Left cardiac atrium (tissue), 4 donors: ENCODE data around the gene SIGLEC1. TPM values are rescaled to one million over a fixed set of nuclear protein-coding genes. Genes with fewer than 3 reads are reported as not detected.

Experiments used
- ATAC-seq, 2 donors: fragments of 200-7000 bp; cut with Tn5 transposase; one replicate each; pipeline ENCODE4 v1.9.1; 2020; ENCODE audit warnings: mild to moderate bottlenecking in 2 of 2, moderate library complexity in 2 of 2
- DNase-seq: peaks from one replicate; pipeline ENCODE4 v3.0.0-alpha.2; 2020
- intact Hi-C, 2 donors: fragments of 100-400 bp; cut with DNase I; formaldehyde crosslinking; loops; one replicate each; pipeline versions ENCODE4 v1.14.1 to v1.15.1; 2022 to 2023
- total RNA-seq, 2 donors: library from RNA; stranded (reverse); fragmentation: NEBNext Ultra II Directional; extraction: Animal tissue kit (Norgen Biotek cat#: 25700); gene quantifications; one replicate each; pipeline ENCODE4 v1.2.1, GENCODE V29; 2021
- donor health status: DM: no; HTN: yes; CAD: no.
- donor health status: DM: no; HTN: yes; CAD: no; lungs with severe emphysema.
- donor health status: DM: yes; HTN: yes; CAD: no.
- donor health status: Dilated cardiomyopathy.

SIGLEC1 gene
- total RNA-seq, 2 donors from 2014 or later = 12.4 to 23.9 TPM

DNA sequence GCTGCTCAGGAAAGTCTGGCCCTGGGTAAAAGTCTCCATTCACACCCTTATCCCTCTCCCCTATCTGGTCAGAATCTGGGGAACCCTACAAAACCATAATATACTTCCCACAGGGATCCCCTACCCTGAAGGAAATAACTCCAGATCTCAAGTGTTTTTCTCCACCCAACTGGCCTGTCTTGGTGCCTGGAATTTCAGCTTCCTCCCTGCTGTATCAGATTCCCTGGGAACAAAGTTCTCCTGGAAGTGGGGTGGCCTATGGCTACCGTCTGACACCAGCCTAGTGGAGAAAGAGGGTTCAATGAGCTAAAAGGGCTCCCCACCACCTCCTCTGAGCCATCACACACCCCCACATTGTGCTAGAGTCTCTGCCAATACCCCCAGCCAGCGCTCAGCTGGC, 35.1 kb upstream of the SIGLEC1 start:
- intact Hi-C loops = no loop called here
- no peak for ATAC-seq
- no peak for DNase-seq

DNA sequence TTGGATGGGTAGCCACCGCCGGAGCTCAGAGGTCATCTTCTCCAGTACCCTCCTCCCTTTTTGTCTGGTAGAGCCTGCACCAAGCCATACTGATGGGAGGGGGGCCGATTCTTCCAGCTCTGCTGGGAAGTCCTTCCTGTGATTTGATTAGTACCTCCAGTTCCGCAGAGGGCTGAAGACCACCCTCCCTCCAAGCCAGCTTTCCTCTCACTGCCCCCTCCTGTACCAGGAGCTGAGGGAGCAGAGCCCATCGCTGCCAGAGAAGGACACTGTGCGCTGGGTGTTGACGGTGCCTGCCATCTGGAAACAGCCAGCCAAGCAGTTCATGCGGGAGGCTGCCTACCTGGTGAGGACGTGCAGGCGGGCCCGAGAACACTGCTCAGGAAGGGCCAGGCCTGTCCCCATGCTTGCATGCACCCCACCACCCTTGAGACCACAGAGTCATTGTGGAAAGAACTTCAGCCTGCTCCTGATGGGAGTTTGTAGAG, 33.3 kb upstream of the SIGLEC1 start:
- DNase-seq (peak; percentile 21), ATAC-seq (no peak)
- intact Hi-C loops = no loop called here

DNA sequence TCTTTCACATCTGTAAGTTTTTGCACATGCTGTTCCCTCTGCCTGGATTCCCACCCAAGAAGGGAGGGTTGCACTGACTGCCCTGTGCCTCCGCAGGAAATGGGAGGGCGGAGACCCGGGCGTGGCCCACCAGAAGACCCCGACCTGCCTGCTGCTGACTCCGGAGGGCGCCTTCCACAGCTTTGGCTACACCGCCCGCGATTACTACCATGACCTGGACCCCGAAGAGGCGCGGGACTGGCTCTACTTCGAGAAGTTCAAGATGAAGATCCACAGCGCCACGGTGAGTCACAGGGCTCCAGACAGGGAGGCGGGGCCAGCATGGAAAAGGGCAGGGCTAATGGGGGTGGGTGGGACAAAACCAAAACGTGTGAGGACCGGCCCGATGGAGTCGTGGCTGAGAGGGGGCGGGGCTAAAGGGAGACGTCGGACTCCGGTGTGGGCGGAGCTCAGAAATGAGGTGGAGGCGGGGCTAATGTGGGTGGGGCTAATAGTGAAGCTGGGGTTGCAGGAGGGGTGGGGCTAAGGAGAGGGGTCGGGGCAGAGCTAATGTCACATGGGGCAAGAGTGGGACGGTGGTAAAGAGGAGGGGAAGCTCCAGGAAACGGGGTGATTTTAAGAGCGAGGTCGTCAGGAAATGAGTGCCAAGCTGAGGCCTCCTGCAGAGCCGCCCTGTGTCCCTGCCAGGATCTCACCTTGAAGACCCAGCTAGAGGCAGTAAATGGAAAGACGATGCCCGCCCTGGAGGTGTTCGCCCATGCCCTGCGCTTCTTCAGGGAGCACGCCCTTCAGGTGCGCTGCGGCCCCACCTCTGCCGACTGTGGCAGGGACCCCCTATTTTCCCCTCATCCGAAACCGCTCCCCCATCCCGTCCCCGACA, 32.6 kb upstream of the SIGLEC1 start:
- peak; percentile 69 to 76 for ATAC-seq
- intact Hi-C loops = no loop called here

DNA sequence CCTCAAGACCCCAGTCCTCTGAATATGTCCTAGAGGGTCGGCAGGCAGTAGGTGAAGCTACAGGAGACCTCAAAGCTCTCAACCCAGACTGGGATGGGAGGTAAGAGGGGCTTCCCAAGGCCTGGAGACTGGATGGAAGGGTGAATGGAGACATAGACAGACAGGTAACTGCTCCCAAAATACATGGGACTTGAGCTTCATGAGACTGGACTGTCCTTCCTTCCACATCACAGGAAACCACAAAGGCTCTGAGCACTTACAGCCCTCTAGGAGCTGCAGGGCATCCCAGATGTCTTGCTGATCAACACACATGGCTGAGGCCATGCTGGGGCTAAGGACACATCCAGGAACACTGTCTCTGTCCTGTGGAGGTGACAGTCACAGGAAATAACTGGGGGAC, 31.6 kb upstream of the SIGLEC1 start:
- no peak for DNase-seq
- ATAC-seq = no peak
- intact Hi-C loops = no loop called here

More for the DNA sequence above, 32.6 kb upstream of the SIGLEC1 start:
- peak; percentile 79 for DNase-seq

DNA sequence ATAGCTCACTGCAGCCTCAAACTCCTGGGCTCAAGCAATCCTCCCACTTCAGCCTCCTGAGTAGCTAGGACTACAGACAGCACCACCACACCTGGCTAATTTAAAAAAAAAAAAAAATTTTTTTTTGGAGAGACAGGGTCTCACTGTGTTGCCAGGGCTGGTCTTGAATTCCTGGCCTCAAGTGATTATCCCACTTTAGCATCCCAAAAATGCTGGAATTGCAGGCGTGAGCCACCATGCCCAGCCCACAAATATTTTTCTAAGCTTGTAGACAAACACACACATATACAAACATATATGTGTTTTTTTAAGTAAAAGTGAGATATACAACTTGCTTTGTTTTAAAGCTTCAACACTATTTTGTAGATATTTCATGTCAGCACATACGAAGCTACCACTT, 30.9 kb upstream of the SIGLEC1 start:
- intact Hi-C loops = no loop called here
- ATAC-seq = no peak

DNA sequence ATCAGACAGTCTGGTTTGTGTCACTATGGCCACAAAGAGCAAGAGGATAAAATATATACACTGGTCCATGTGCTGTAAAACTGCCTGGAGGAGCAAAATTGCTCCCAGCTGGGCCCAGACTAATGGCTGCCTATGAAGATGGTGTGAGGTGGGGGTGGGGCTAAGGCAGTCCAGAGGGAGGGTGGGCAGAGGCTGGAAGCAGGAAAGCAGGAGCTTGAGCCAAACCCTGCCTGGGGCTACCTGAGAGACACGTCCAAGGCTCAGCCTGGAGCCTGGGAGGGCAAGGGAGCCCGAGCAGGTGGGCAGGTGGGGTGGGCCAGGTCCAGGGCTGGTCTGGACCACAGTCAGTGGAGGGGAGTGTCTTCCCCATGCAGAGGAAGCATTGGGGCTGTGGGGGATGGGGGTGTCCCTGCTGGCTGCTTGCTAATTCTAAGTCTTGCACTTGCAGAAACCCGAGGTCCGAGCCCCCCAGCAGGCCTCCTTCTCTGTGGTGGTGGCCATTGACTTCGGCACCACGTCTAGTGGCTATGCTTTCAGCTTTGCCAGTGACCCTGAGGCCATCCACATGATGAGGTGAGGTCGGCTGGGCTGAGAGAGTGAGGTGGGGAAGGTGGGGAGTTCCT, 29.5 kb upstream of the SIGLEC1 start:
- ATAC-seq = no peak
- intact Hi-C loops = no loop called here
- no peak for DNase-seq

More for the DNA sequence above, 30.9 kb upstream of the SIGLEC1 start:
- no peak for DNase-seq

DNA sequence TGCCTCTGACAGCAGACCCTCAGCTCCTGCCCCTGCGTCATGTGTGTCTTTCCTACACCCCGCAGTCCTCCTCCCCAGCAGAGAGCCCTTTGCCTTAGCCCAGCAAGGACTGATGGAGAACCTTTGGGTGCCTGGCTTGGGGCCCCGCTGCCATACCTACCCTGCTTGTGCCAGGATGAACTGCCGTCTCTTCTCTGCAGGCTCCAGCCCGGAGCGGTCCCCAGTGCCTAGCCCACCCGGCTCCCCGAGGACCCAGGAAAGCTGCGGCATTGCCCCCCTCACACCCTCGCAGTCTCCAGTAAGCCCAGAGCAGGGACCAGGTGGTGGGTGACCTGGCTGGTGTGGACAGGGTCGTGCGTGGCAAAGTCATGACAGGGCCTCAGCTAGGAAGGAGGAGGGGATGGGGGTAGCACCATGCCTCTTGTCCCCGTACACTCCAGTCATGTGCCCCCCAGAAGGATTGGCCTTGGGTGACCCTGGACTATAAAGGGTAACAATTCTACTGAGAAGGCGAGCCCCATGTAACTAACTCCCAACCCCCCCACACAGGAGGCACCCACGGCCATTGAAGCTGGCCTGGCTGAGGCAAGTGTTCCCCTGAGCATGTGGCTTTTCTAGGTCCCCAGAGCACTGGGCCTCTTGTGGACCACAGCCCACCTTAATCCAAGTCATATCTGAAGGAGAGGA, 28.4 kb upstream of the SIGLEC1 start:
- DNase-seq (no peak), ATAC-seq (no peak)
- intact Hi-C loops = no loop called here

DNA sequence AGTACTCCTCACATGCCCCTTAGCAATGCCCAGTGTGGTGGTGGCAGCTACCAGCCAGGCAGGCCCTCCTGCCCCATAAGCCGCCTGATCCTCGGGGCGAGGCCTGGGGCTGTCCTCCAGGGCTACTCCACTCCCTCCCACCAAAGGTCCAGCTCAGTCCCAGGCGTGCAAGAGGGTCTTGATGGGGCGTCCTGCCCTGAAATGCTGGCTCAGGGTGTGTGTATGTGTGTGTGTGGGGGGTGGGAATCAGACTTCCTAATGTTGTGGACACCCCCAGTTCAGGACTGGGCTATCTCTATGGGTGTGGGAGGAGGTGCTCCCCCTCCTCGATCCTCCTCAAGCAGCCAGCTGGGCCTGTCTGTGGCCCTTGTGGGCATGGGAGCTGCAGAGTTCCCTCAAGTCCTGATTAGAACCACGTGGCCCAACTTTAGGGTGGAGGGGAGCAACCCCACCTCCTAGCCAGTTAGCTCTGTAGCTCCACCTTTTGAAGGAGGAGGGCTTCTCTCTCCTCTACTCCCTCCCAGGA, 27.6 kb upstream of the SIGLEC1 start:
- DNase-seq = no peak
- ATAC-seq = no peak
- intact Hi-C loops = no loop called here

DNA sequence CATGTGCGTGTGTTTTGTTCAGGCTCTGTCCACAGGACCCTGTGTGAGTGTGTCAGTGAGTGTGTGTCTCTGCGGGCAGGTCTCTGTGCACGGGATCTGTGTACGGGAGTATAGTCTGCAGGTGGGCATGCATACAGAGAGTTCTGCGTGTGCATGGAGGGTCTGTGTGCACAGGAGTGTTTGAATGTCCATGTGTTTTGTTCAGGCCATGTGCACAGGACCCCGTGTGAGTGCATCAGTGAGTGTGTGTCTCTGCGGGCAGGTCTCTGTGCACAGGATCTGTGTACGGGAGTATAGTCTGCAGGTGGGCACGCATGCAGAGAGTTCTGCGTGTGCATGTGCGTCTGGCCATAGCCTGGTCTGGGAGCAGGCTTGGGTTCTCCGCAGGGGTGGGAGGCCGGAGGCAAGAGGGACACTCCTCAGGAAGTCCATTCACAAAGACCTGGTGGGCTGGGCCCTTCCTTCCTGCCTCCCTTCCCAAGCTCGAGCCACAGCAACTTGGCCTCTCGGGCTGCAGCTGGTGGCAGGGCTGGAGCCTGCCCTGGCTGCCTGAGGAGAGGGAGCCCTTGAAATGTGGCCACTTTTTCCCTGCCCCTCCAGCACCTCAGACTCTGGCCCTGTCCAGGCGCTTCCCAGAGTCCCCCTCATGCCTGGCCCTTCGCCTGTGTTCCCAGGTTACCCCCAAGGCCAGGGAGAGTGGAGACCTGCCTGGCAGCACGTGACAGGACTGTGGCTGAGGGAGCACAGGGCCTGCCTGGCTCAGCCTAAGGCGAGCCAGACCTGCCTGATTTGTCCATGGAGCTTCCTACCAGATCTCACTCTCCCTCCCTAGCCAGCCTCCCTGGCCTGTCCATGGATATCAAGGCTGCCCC, 26.9 kb upstream of the SIGLEC1 start:
- peak; percentile 51 to 71 for ATAC-seq
- intact Hi-C loops = no loop called here
- peak; percentile 76 for DNase-seq

DNA sequence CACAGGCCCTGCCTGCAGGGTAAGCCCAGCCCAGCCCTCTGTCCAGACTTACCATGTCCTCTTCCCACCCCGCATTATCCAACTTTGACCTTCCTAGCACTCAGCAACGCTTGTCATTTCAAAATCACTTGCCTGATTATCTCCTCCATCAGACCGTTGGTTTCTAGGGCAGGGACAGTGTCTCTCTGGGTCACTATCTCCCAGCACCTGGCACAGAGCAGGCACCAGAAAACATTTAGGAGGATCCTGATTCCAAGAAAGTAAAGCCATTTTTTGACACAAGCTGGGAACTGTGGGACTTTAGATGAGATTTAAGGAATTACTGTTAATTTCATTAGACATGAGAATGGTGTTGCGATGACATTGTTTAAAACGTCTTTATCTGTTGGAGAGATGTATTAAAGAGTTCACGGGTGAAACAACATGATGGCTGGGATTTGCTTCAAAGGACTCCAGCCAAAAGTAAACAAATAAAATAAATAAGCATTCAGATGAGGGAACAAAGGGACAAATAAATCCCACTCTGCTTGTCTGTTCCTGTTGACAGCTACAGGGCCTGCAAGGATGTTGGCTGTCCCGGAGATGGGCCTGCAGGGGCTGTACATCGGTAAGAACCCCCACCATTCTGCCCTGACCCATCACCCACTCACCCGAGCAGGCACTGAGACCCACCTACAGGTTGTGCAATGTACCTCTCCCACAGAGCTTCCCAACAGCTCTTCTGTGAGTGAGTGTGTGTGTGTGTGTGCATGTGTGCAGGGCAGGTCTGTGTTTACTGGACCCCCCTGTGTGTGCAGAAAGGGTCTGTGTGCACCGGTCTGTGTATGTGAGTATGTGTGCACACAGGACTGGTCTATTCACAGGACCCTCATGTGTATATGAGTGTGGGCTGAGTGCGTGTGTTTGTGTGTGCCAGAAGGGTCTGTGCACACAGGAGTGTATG, 26.0 kb upstream of the SIGLEC1 start:
- no peak for ATAC-seq
- intact Hi-C loops = no loop called here
- no peak for DNase-seq

DNA sequence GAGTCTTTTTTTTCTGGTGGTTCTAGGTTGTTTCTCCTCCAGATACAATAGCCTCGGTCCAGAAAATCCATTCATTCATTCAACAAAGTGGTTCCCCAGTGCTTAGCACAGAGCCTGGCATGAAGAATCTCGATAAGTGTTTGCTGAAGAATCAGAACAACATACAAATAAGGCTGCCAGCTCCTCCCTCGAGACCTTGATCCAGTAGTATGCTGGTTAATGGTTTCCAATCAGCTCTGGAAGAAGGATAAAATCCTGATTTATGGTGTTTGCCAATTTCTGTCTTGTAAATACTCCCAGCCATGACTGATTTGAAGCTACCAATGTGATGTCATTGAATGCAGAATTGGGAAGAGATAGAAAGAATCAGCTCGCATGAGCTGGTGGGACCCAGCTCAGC, 23.4 kb upstream of the SIGLEC1 start:
- ATAC-seq (no peak), DNase-seq (no peak)
- intact Hi-C loops = no loop called here

DNA sequence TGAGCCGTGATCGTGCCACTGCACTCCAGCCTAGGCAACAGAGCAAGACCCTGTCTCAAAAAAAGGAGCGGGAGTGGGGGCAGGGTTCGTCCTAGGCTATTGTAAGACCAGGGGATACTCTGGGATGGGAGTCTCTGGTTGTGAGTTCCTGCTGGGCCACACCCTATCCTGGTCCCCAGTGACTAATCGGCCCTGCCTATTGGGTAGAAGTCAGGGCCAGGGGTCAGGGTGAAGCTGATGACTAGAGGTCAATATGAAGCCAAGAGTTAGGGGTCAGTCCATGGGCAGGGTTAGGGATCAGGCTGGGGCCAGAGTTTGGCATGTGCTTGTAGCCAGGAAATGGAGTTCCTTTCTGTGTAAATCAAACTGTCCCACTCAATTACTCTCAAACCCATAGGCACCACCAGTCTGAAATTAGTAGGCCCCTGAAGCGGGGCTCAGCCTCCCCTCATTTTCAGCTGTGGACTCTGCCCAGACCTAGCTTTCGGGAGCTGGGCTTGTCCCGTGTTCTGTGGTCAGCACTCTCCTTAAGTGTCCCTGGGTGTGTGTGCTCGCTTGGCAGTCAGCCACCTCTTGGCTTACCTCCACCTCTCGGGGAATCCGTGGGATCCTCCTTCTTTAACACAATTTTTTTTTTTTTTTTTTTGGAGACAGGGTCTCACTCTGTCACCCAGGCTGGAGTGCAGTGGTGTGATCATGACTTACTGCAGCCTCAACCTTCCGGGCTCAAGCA, 21.9 kb upstream of the SIGLEC1 start:
- intact Hi-C loops = no loop called here
- ATAC-seq (peak in 1 of 2 donors; percentile 51), DNase-seq (peak; percentile 66)

DNA sequence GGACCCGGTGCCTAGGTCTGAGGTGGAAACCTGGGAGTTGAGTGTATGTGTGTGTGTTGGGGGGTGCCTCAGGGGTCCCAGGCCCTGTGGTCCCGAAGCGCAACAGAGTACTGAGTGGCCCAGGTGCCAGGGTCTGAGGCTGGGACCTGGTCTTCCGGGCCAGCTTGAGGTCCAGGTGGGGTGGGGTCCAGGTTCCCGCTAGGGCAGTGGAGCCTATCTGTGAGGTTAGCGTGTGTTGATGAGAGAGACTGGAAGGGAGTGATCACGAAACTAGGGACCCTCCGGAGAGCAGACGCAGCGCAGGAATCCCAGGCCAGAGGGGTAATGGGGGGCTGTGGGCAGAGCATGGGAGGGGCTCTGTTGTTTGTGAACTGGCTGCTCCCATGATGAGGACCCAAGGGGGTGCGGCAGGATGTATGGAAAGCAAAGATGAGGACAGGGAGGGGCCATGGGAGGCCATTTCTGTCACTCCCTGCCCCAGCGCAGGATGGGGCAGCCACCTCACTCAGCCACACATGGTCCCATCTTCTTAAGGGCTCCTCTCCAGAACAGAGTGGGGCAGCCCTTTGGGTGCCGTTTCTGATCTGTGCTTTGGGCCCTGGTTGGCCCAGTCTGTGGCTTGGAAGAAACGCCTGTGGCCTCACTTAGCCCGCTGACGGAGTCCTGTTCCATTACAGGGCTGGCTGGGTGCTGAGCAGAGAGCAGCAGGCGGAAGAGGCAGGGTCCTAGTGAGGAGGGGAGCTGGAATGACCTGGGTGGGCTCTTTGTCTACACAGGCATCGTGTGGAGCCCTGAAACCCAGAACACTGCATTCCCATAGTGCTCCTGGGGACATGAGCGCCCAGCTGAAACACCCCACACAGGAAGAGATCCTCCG, 21.0 kb upstream of the SIGLEC1 start:
- no peak for DNase-seq
- peak in 1 of 2 donors; percentile 12 for ATAC-seq
- intact Hi-C loops = no loop called here

DNA sequence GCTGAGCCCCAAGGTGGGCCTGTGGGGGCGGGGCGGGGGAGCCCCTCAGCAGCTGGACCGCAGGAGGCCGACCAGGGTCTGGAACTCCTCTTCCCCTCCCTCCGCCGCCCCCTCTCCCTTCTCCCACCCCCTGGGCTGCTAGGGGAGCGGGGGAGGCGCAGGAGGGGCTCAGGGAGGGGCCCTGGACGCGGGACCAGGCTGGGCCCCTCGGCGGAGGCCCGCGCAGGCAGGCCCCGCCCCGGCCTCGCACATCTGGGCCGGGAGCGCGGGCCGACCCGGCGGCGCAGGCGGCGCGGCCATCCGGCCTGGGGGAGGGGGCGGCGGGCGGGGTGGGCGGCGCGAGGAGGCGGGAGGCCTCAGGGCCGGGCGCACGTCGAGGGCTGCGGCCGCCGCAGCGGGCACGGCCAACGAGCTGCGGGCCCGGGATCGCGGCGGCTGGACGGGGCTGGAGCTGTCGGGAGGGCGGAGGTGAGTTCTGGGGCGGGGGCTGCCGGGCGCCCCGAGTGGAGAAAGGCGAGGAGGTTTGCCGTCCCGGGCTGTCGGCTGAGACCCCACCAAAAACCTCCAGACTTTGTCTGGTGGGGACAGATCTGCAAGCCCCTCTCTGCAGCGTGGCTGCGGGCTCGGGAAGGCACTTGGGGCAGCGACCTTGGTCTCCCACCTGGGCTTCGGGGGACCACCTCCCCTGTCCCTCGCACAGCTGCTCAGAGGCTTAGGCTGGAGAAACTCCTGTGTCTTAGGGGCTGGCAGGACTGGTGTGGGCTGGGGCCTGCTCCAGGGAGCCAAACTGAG, 20.1 kb upstream of the SIGLEC1 start, which contains the start of gene HSPA12B:
HSPA12B (plus strand) TSS at position 359 of the 792 bp plus-strand sequence. CDS start 5,990 bp downstream, outside the sequence.
- no peak for DNase-seq
- peak; percentile 24 to 46 for ATAC-seq
- intact Hi-C loops = no loop called here

DNA sequence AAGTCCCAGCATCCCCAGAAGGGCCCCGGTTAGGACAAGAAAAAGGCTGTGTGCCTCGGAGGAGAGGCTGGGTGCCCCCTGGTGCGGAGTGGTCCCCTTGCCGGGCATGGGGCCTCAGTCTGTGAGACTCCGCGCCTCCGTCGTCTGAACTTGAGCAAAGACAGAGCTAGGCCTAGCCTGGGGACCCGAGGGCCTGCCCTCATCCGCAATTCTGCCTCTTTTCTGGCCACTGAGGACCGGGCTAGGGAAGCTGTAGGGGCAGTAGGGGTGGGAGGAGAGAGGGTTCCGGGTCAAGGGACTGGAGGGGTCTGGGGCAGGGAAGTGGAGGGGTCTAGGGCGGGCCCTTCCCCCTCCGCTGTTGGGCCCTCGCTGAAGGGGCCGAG, 19.5 kb upstream of the SIGLEC1 start:
- intact Hi-C loops = no loop called here
- DNase-seq (no peak), ATAC-seq (no peak)
